Fibroblast of skin of right biceps (primary cell): ENCODE measurements around the gene WDR76.

ENCODE experiments used
- DNase-seq: peaks from one replicate; pipeline ENCODE4 v3.0.0-alpha.2; 2013

Gene WDR76

GRCh38 chr15:43915631-43916325, 89.0 kb downstream of the WDR76 start:
- DNase-seq = no peak

DNA sequence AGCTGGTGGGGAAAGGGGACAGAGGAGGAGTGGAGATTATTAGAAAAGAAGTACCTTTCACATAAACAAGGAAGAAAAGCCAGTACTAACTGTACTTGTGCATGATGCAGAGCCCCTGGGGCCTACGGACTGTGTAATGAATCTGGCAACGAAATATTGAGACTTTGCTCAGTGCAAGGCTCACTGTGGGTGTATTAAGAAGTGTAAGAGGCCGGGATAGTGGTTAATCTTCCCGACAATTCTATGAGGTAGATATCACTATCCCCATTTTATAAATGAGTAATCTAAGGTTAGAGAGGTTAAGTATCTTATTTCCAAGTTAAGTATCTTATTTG, 89.5 kb downstream of the WDR76 start:
- DNase-seq = no peak
